OCI-LY7 (cell line): ENCODE results near the gene SOX18. TPM values are rescaled to one million over a fixed set of nuclear protein-coding genes. Genes with fewer than 3 reads are reported as not detected.

ENCODE experiments used
- BruUV-seq: library from RNA; stranded (reverse); fragments of 400-500 nt; replicated peaks from 2 replicates; lab custom pipeline; 2021; lab: Mats Ljungman, UMichigan
- CTCF ChIA-PET: fragments of 300-600 bp; sonication (Branson Sonifier 250); formaldehyde crosslinking; loops from one replicate; lab custom pipeline; 2022; ENCODE audit warnings: antibody characterized with exemption; ENCODE audit not compliant: unreplicated experiment; lab: Charles Lee
- POLR2A ChIA-PET: fragments of 300-600 bp; sonication (Branson Sonifier 250); formaldehyde crosslinking; loops from one replicate; lab custom pipeline; 2022; ENCODE audit warnings: antibody characterized with exemption; lab: Charles Lee
- DNase-seq: peaks from one replicate; pipeline ENCODE4 v3.0.0-alpha.2; 2015; ENCODE audit warnings: low spot score
- H2AFZ ChIP-seq: fragments of 200-600 bp; sonication (generic), shearing (Covaris generic); 2 replicates; pipeline ENCODE4 v1.6.1; 2014; ENCODE audit warnings: mild to moderate bottlenecking, antibody characterized with exemption, low read length, moderate library complexity
- H3K27ac ChIP-seq: fragments of 200-600 bp; sonication (generic); 2 replicates; pipeline ENCODE4 v1.5.1; 2014; ENCODE audit warnings: mixed run types, low read depth, mild to moderate bottlenecking, moderate library complexity, low read length, inconsistent platforms; ENCODE audit not compliant: poor library complexity, severe bottlenecking
- H3K36me3 ChIP-seq: fragments of 200-600 bp; sonication (generic); 2 replicates; pipeline ENCODE4 v1.6.1; 2014; ENCODE audit warnings: mild to moderate bottlenecking, antibody characterized with exemption, low read length, moderate library complexity, mixed read lengths; ENCODE audit not compliant: insufficient read depth
- H3K4me1 ChIP-seq: fragments of 200-600 bp; sonication (generic); 2 replicates; pipeline ENCODE4 v1.5.1; 2014; ENCODE audit warnings: mild to moderate bottlenecking, low read length; ENCODE audit not compliant: insufficient read depth, poor library complexity, severe bottlenecking
- H3K4me2 ChIP-seq: fragments of 200-600 bp; sonication (generic); 2 replicates; pipeline ENCODE4 v1.6.1; 2014; ENCODE audit warnings: mild to moderate bottlenecking, low read length
- H3K4me3 ChIP-seq: fragments of 200-600 bp; sonication (generic); 2 replicates; pipeline ENCODE4 v1.5.1; 2014; ENCODE audit warnings: mild to moderate bottlenecking, low read depth, low read length; ENCODE audit not compliant: poor library complexity, severe bottlenecking
- H3K79me2 ChIP-seq: fragments of 200-600 bp; sonication (generic); 2 replicates; pipeline ENCODE4 v1.6.1; 2016; ENCODE audit warnings: low read depth, mild to moderate bottlenecking, low read length, moderate library complexity, mixed read lengths; ENCODE audit not compliant: insufficient read depth
- H3K9me2 ChIP-seq: fragments of 200-600 bp; sonication (generic); 2 replicates; pipeline ENCODE4 v1.6.1; 2016; ENCODE audit warnings: mild to moderate bottlenecking, low read length, mixed read lengths; ENCODE audit not compliant: insufficient read depth
- H3K9me3 ChIP-seq: fragments of 200-600 bp; sonication (generic); 2 replicates; pipeline ENCODE4 v1.6.1; 2014; ENCODE audit warnings: mild to moderate bottlenecking, mixed run types, low read length, mixed read lengths
- H4K20me1 ChIP-seq: fragments of 200-600 bp; sonication (generic); 2 replicates; pipeline ENCODE4 v1.6.1; 2014; ENCODE audit warnings: mild to moderate bottlenecking, antibody characterized with exemption, low read length, moderate library complexity, mixed read lengths; ENCODE audit not compliant: insufficient read depth
- CTCF ChIP-seq: fragments of 200-600 bp; sonication (generic); conservative IDR thresholded peaks from 2 replicates; pipeline ENCODE4 v1.5.1; 2014; ENCODE audit warnings: mild to moderate bottlenecking, antibody characterized with exemption, low read length, moderate library complexity, mixed read lengths
- EZH2phosphoT487 ChIP-seq: fragments of 200-600 bp; sonication (generic); IDR thresholded peaks from 2 replicates; pipeline ENCODE4 v1.6.1; 2018; ENCODE audit warnings: low read depth, borderline replicate concordance, mild to moderate bottlenecking, mixed run types, antibody characterized with exemption, low read length, moderate library complexity, mixed read lengths
- intact Hi-C: fragments of 100-400 bp; cut with micrococcal nuclease; formaldehyde crosslinking; loops from one replicate; pipeline ENCODE4 v1.10.0; 2022; ENCODE audit not compliant: unreplicated experiment
- total RNA-seq, 2 experiments: library from RNA; depleted of rRNA in 1 of 2; stranded (reverse); fragments of >200 nt in 1 of 2; shearing (Covaris generic) in 1 of 2; gene quantifications; 2 replicates each; pipeline ENCODE4 v1.2.3, GENCODE V29; 2014 to 2022

SOX18 gene
- total RNA-seq, 2 experiments from 2014 or later = not detected

- intact Hi-C loops = loop anchor here (2.0 to 5.0 kb wide), 4 partner anchors 16 to 452 kb away; partner anchors contain the start of genes GMEB2, PRPF6 and TCEA2
- Histone ChIP-seq H2AFZ (no peak overlapping the region), H3K4me3 (peak overlapping the region; percentile 94), H3K4me1 (peaks cover 44% of the 10 kb centered on the region), H3K4me2 (peak overlapping the region; percentile 90), H4K20me1 (no peaks in the 10 kb centered on the region), H3K9me3 (no peaks in the 10 kb centered on the region), H3K36me3 (peaks cover 21% of the 10 kb centered on the region; the same call in 1 of the 2 replicates), H3K79me2 (peaks cover 13% of the 10 kb centered on the region; the same call in 1 of the 2 replicates), H3K9me2 (no peaks in the 10 kb centered on the region), H3K27ac (peak overlapping the region; percentile 97)
- DNase-seq = no peak
- ChIA-PET CTCF (no interaction called here), POLR2A (interaction anchor here (0.6 to 1.2 kb wide), 2 partner anchors 17 to 21 kb away, joined by 3 to 5 read pairs; no protein-coding TSS in a partner anchor)
- BruUV-seq = no TSS peak
- TF ChIP-seq CTCF (no peak), EZH2phosphoT487 (no peak)
These were observed 29.5 kb upstream of the SOX18 start for GRCh38 chr20:64078934-64079272.

- H3K9me3 ChIP-seq = no peaks in the 10 kb centered on the region
- intact Hi-C loops = loop anchor here (2.0 to 5.0 kb wide), 4 partner anchors 15 to 451 kb away; partner anchors contain the start of genes GMEB2, PRPF6 and TCEA2
- no peak overlapping the region for H2AFZ ChIP-seq
- H3K79me2 ChIP-seq = peaks cover 13% of the 10 kb centered on the region; the same call in 1 of the 2 replicates
- H3K4me3 ChIP-seq = peak overlapping the region; percentile 94
- peak overlapping the region; percentile 90 for H3K4me2 ChIP-seq
- no peaks in the 10 kb centered on the region for H3K9me2 ChIP-seq
- TF ChIP-seq EZH2phosphoT487 (no peak), CTCF (no peak)
- BruUV-seq = no TSS peak
- peaks cover 30% of the 10 kb centered on the region; the same call in 1 of the 2 replicates for H3K36me3 ChIP-seq
- CTCF ChIA-PET = interaction anchor here (0.6 kb wide), 1 partner anchor 540 kb away, joined by 13 read pairs; no protein-coding TSS in a partner anchor
- H4K20me1 ChIP-seq = no peaks in the 10 kb centered on the region
- peak overlapping the region; percentile 97 for H3K27ac ChIP-seq
- peak; percentile 92 for DNase-seq
- POLR2A ChIA-PET = interaction anchor here (1.6 kb wide), 1 partner anchor 12 kb away, joined by 3 read pairs; no protein-coding TSS in a partner anchor
- peaks cover 40% of the 10 kb centered on the region for H3K4me1 ChIP-seq
These were observed 28.6 kb upstream of the SOX18 start for GRCh38 chr20:64077876-64078551.

GRCh38 chr20:64077541-64077875, 28.1 kb upstream of the SOX18 start:
- Histone ChIP-seq H3K79me2 (peaks cover 13% of the 10 kb centered on the region; the same call in 1 of the 2 replicates), H3K9me3 (no peaks in the 10 kb centered on the region), H3K4me2 (peak overlapping the region; percentile 90), H2AFZ (no peak overlapping the region), H3K4me3 (peak overlapping the region; percentile 94), H3K9me2 (no peaks in the 10 kb centered on the region), H3K4me1 (peaks cover 37% of the 10 kb centered on the region), H4K20me1 (no peaks in the 10 kb centered on the region), H3K27ac (peak overlapping the region; percentile 97), H3K36me3 (peaks cover 35% of the 10 kb centered on the region; the same call in 1 of the 2 replicates)
- ChIA-PET CTCF (no interaction called here), POLR2A (interaction anchor here (1.6 kb wide), 1 partner anchor 11 kb away, joined by 3 read pairs; no protein-coding TSS in a partner anchor)
- TF ChIP-seq CTCF = 0 out of 2 replicates have a peak, but pooled peaks have one; percentile 9
- TF ChIP-seq EZH2phosphoT487 = no peak
- intact Hi-C loops = loop anchor here (5.0 kb wide), 2 partner anchors 95 to 450 kb away; partner anchors contain the start of genes GMEB2 and PRPF6
- no peak for DNase-seq
- BruUV-seq = no TSS peak
